GM19238 (cell line): Measurements from ENCODE around the gene URI1.
"Not testable (repeated sequence)": the region's sequence is repeated elsewhere in the genome, so short reads cannot be mapped to it uniquely, and the experiment has no call there.

Experiments used
- DNase-seq: peaks from one replicate; pipeline ENCODE4 v3.0.0; 2011; ENCODE audit warnings: low spot score; ENCODE audit not compliant: insufficient read length

URI1 gene

DNA sequence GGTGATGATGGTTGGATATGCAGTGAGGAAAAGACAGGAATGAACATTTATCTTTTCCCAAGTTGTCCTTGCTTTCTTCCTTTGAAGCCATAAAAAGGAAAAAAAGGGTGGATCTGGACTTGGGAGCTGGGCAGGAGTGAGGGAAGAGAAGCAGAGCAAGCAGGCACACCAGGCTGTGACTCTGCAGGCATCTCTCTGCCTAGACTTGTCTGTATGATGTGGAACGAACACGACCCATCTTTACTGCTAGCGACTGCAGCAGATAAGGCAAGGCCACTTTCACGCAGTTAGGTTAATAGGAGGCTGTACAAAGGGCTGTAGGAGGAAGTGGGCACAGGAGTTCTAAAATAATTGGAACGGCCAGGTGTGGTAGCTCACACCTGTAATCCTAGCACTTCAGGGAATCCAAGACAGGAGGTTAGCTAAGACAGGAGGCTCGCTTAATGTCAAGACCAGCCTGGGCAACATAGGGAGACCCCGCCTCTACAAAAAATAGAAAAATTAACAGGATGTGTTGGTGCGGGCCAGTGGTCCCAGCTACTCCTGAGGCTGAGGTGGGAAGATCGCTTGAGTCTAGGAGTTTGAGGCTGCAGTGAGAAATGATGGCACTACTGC is 961 bp upstream of the URI1 start:
- DNase-seq: no peak

DNA sequence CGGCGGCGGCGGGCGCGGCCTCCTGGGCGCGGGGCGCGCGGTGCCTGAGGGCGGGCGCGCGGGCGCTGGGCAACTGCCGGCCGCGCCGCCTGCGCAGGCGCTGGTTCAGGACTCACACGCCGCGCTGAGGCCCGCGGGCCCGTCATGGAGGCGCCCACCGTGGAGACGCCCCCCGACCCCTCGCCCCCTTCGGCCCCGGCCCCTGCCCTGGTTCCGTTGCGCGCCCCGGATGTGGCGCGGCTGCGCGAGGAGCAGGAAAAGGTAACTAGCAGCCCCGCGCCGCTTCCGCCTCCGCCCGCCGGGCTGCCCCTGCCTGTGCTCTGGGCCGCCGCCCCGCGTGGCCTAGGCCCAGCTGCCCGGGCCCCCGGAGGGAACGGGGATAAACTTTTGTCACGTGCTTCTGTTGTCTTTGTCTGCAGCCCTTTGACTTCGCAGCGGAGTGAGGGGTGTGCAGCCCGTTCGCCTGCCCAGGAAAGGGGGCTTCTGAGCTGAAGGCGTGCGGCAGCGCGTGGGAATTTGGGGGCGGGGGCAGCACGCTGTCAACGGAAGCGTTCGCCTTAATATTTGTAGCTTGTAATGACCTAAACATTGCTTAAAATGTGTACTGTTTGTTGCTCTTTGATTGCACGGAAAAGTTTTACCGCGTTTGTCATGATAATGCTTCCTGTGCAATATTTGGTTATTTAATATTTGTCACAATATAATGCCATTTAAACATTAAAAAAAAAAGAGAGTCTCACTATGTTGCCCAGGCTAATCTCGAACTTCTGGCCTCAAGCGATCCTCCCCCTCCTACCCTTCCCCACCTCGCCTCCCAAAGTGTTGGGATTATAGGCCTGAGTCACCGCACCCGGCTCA is 594 bp downstream of the URI1 start:
- peak; percentile 76 for DNase-seq

DNA sequence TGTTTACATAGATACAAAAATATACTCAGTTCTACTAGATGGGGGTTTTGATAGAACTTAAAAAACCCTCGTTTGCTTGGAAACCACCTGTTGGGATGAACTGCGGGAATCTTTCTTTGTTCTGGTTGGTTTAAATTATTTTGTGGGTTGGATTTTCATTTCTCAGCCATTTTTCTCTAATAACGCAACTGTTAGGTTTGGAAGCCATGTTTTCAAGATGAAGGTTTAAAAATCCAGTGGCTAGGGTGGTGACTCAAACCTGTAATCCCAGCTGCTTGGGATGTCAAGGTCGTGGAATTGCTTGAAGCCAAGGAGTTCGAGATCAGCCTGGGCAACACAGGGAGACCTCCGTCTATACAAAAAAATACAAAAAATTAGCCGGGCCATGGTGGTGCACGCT is 1.6 kb downstream of the URI1 start:
- DNase-seq: no peak

DNA sequence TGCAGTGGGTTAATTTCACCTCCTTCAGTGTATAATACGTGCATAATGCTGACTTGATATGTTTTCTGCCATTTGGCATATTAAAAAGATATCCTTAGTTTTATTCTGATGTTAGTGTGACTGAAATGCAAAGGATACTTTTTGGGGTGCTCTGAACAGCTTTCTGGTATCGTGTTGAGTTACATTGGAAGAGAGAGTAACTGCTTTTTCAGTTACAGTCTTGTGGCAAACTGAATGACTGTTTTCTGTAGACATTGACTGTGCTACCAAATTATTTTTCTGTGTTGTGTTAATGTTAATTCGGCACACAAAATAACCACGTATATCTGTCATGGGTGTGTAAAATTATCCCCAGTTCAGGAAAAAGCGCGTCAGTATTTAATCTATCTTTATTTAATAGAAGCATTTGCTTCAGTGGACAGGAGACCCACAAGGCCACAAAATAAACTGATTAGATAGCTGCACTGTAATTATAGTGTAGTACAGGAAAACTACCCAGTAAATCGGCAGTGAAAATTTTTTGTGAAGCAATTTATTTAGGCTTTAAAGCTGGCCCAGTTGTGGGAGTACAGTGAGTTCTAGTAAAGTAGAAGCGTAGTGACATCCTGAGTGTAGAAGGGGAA is 2.5 kb downstream of the URI1 start:
- no peak for DNase-seq

DNA sequence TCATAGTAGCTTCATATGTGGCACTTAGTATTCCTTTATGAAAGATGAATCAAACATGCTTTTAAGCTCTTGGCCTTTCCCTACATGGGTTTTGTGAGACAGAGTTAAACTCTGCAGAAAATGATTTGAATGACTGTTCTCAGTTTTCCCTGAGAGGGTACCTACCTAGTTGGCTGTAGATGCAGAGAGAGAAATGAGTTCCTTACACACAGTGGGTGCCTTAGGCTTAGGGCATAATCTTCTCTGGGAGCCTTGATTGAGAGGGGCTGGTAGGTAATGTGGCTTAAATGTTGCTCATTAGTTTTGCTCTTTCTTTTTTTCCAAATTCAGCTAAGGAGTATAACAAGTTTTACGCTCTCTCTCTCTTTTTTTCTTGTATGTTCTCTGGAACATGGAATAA is 3.0 kb downstream of the URI1 start:
- no peak for DNase-seq

DNA sequence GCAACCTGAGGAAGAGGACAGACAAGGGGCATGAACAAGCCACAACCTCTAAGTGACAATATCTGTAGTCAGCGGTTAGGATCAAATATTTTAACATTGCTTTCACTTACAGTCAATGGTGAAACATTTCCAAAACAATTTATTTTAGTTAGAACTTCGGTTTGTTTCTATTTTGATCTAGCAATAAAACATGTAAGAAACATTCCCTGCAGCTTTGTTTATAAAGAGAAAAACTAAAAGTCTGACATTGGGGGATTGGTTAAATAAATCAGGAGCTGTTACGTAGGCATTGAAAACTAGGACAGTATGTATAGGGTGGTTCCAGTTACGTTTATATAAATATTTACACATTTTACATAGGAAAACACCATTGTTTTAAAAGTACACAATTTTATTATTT is 3.4 kb downstream of the URI1 start:
- DNase-seq: no peak

DNA sequence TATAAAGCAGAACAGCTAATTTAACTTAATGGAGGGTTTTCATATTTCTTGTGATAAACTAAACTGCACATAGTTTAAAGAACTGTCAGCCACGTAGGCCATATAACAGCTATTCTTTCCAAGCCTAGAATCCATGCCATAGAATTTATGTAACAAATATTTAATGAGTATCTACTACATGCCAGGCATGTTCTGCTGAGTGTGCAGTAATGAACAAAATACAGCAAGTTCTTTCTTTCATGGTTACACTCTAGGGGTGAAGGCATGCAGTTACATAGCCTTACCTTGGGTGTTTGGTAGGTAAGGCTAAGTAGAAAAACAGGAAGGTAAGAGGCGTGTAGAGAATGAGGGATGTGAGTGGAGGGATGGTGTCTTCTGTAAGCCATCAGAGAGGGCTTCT is 4.6 kb downstream of the URI1 start:
- DNase-seq: no peak

DNA sequence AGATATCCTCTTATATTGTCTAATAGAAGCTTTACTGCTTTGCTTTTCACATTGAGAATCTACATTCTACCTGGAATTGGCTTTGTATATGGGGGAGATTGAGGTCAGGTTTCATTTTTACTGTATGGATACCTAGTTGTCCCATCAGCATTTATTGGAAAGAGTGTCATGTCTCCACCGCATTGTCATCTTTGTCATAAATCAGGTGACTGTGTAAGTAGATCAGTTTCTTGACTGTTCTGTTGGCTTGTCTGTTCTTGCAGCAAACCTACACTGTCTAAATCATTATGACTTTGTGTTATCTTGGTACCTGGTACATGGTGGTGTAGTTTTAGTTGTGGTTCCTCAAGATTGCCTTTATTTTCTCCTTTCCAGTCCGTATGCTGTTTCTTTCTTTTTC is 5.8 kb downstream of the URI1 start:
- DNase-seq: no peak

DNA sequence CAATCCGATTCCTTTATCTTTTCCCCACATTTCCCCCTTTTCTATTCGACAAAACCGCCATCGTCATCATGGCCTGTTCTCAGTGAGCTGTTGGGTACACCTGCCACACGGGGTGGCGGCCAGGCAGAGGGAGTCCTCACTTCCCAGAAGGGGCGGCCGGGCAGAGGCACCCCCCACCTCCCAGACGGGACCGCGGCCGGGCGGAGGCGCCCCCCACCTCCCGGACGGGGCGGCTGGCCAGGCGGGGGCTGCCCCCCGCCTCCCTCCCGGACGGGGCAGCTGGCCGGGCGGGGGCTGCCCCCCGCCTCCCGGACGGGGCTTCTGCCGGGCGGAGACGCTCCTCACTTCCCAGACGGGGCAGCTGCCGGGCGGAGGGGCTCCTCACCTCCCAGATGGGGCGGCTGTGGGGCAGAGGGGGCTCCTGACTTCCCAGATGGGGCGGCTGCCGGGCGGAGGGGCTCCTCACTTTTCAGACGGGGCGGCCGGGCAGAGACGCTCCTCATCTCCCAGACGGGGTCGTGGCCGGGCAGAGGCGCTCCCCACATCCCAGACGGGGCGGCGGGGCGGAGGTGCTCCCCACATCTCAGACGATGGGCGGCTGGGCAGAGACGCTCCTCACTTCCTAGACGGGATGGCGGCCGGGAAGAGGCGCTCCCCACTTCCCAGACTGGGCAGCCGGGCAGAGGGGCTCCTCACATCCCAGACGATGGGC is 6.9 kb downstream of the URI1 start:
- not testable (repeated sequence) for DNase-seq

DNA sequence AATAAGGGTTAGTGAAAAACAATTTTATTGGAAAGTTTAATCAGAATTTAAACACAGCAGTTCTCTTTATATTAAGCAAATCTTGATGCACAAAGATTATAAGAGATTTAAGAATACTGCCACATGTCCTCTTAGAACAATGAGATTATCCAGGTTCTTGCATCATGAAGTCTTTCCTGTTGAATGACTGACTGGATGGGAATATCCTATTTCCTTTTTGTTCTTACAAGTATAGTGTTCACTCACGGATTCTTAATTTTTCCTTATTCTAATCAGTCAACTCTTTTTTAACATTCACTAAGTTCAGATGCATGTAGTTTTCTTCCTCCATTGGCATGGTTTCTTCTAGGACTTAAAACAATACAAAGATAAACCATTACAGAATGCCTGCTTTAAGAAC is 10.1 kb downstream of the URI1 start:
- no peak for DNase-seq

DNA sequence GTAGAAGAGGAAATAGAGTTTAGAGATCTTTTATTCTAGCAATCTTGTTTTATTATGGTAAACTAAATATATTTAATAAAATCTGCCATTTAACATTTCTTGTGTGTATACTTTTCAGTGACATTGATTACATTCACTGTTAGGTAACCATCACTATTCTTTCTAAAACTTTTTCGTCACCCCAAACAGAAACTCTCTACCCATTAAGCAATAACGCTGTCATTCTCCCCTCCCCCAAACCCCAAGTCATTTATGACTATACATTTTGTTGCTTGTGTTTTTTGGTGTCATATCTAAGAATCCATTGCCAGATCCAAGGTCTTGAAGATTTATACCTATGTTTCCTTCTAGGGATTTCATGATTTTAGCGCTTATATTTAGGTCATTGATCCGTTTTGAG is 10.6 kb downstream of the URI1 start:
- no peak for DNase-seq

DNA sequence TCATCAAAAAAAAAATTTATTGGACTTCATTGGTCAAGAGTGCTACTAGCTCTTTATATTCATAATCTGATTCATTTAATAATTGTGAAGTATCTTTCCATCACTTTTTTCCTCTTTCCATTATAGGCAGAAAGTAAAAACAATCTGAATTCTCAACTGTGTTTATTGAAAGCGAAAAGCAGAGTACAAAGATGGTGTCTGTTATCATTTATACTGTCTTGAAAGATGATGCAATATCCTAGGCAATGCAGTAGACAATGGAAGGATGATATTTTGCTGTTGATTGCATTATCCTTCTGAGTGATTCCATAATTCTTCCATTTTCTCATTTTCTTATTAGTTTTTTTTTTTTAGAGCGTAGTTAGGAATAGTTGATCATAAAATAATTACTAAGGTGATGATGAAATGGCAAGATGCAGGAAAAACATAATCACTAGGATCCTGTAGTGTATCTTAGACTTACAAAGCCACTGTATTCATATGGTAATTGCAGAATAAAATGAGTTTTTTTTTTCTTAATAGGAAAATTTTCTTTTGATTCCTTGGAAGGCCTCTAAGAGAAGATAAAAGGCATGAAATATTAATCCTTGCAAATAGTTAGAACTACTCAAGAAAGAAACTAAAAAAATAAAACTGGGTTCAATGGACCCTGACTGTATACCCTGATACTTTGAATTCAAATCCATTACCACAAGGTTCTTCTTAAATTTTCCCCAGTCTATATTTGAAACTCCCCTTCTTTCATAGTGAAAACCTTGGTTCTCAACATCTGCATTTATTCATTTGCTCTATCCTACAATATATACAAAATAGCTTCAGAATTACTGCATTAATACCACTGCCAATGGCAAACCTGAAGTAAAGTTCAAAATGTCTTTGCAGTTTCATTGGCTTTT is 11.6 kb downstream of the URI1 start:
- no peak for DNase-seq

DNA sequence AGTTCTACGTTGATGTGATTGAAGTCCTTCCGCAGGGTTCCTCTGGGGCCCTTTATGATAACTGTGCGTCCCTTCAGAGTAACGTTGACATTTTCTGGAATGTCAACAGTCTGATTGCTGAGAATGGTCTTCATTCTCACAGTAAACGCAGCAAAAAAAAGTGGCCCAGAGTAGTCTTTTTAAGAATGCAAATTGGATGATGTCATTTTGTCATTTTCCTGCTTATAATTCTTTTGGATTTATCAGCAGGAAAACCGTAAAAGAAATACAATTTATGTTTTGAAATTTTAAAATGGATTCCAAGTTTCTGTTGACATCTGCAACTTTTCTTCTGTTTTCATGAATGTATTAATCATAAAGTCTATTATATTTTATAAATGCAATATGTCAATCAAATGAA is 14.8 kb downstream of the URI1 start:
- DNase-seq: no peak

DNA sequence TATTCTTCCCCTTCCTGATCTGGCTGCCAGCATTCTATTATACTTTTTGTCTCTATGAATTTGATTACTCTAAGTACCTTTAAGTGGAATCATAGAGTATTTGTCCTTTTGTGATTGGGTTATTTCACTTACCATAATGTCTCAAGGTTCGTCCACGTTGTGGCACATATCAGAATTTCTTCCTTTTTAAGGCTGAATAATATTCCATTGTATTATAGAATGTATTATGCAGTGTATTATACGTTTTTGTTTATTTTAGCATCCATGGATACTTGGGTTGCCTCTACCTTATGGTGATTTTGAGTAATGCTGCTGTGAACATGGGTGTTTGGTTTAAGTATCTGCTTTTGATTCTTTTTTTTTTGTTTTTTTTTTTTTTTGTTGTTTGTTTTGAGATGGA is 19.3 kb downstream of the URI1 start:
- no peak for DNase-seq

DNA sequence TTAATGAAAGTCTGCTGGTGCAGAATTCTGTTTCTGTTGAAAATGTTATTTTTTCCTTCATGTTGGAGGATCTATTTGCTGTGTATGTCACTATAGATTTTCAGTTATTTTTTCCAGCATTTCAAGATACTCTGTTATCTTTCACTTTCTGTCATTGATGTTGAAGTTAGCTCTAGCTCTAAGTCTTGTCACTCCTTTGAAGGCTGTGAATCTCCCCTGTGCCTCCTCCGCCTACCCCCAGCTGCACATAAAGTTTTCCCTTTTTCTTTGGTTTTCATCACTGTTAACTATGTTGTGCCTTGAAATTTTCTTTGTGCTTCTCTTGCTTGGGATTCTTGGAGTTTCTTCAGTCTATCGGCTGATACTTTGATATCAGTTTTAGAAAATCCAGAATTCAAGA is 20.8 kb downstream of the URI1 start:
- DNase-seq: no peak

DNA sequence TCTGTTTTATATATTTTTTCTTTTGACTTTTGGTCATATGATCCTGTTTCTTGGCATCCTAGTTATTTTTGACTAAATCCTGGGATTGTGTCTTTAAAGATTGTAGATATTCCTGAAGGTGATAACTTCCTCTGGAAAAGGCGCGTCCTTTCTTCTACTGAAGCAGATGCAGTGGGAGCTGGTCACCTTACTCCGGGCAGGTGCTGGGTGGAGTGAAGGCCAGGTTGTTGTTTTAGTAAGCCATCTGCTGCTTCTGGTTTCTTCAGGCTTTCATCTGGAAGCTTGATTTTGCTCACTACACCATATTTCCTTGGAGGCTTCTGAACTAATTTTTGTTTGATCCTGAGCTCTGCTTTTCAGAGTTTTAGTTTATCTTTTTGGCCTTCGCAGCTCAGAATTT is 21.5 kb downstream of the URI1 start:
- no peak for DNase-seq

DNA sequence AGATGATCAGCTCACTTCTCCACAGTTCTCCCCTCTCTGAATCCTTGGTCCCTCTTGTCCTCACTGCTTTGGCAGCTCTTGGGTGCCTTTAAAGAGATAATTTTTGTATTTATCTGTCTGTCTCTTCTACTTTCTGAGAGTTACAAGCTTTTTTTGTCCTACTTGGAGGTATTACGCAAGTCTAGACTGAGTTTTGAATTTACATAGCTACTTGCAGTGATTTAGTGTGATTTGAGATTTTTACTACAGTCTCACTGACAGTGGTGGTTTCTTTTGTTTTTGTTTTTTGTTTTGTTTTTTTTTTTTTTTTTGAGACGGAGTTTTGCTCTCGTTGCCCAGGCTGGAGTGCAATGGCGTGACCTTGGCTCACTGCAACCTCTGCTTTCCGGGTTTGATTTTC is 22.1 kb downstream of the URI1 start:
- no peak for DNase-seq

DNA sequence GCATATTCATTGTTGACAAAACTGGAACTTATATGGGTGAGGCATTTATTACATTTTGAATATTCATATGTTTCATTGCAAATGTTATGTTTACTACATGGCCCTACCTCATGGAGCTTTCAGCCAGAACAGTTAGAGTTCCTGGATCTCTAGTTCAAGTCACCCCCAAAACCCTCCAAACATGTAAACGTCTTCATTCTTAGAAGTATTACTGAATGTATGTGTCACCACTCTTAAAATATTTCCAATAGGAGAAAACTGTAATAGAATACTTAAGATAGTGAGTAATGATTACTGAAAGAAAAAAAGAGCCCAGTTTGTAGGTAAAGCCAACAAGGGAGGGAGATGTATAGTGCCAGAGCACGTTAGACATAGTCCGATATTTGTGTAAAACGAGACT is 23.5 kb downstream of the URI1 start:
- no peak for DNase-seq

DNA sequence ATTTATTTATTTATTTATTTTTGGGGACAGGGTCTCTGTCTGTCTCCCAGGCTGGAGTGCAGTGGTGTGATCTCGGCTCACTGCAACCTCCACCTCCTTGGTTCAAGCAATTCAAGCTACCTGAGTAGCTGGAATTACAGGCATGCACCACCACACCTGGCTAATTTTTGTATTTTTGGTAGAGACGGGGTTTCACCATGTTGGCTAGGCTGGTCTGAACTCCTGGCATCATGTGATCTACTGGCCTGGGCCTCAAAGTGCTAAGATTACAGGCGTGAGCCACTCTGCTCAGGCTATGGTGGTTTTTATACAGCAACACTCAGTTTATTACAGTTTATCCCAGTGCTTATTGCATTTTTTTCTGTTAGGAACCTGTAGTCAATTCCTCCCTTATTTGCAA is 24.1 kb downstream of the URI1 start:
- not testable (repeated sequence) for DNase-seq

DNA sequence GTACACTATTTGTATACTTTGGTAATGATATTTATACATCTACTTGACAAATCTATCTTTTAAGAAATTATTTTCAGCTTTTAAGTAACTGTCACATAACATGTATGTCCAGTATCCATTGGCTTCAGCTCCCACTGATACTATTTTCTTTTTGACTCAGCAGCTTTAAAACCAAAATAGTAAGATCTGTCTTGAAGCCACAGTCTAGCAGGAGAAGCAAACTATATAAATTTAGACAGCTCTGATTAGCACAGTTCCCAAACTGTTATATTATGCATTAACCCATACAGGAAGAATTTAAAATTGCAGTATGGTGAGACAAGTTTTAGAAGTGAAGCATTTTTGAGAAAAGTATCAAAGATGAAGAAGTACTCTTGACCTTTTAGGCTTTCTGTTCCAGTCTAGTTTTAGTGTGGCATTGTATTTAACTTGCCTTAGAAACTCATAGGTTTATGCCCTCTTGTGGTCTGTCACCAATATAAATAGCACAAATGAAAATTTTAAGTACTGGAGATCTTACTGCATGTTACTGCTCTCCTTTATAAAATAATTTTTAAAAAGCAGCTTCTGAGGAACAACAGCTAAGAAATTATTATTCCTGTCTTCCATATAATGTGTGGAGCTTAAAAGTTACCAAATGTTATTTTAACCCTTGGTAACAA is 24.7 kb downstream of the URI1 start:
- no peak for DNase-seq

DNA sequence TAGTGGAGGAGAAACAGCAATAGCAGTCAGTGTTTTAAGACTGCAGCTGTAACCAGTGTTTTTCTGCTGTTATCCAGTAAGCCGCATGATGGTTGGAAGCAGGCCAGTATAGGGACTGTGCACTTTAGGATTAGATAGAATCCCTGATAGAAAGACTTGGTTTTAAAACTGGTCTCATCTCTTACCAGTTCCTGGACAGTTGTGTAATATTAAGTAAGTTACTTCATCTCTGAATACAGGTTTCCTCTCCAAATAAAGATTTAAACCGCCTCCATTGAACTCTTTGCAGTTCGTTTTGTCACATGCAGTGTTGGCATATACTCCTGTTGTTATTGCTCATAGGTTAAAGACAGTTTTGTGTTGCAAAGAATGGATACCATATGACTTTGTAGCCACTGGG is 25.6 kb downstream of the URI1 start:
- DNase-seq: no peak
